Astrocyte of the hippocampus (primary cell): ENCODE measurements around the gene USP12.
"Not testable (repeated sequence)": the region's sequence is repeated elsewhere in the genome, so short reads cannot be mapped to it uniquely, and the experiment has no call there.

Experiments
- DNase-seq: peaks from one replicate; pipeline ENCODE4 v3.0.0; 2011; ENCODE audit warnings: low read depth, low spot score

USP12 gene

GRCh38 chr13:27151798-27152599 is 19.6 kb downstream of the USP12 start:
- peak; percentile 49 for DNase-seq

- no peak for DNase-seq
Measured at GRCh38 chr13:27149702-27150101, 21.9 kb downstream of the USP12 start.

GRCh38 chr13:27148900-27149299 is 22.7 kb downstream of the USP12 start:
- DNase-seq = no peak

- DNase-seq = peak; percentile 40
Measured at GRCh38 chr13:27147530-27148170, 24.0 kb downstream of the USP12 start.

- DNase-seq = no peak
Measured at GRCh38 chr13:27141746-27142145, 29.9 kb downstream of the USP12 start.

- not testable (repeated sequence) for DNase-seq
Measured at GRCh38 chr13:27141159-27141558, 30.5 kb downstream of the USP12 start.

GRCh38 chr13:27140060-27140459 is 31.6 kb downstream of the USP12 start:
- no peak for DNase-seq

- DNase-seq = no peak
Measured at GRCh38 chr13:27139565-27139964, 32.0 kb downstream of the USP12 start.

GRCh38 chr13:27138457-27139093 is 33.0 kb downstream of the USP12 start:
- DNase-seq = no peak

GRCh38 chr13:27137759-27138158 is 33.9 kb downstream of the USP12 start:
- no peak for DNase-seq

GRCh38 chr13:27135023-27135422 is 36.6 kb downstream of the USP12 start:
- no peak for DNase-seq

- no peak for DNase-seq
Measured at GRCh38 chr13:27133889-27134288, 37.7 kb downstream of the USP12 start.

GRCh38 chr13:27132538-27132937 is 39.1 kb downstream of the USP12 start:
- no peak for DNase-seq

GRCh38 chr13:27131906-27132305 is 39.7 kb downstream of the USP12 start:
- DNase-seq = no peak

GRCh38 chr13:27130979-27131623 is 40.5 kb downstream of the USP12 start:
- peak; percentile 41 for DNase-seq

- DNase-seq = peak; percentile 53
Measured at GRCh38 chr13:27130223-27130978, 41.2 kb downstream of the USP12 start.

- DNase-seq = no peak
Measured at GRCh38 chr13:27128825-27129627, 42.6 kb downstream of the USP12 start.

GRCh38 chr13:27126859-27127258 is 44.8 kb downstream of the USP12 start:
- no peak for DNase-seq

GRCh38 chr13:27125357-27126282 is 46.0 kb downstream of the USP12 start:
- DNase-seq = no peak

GRCh38 chr13:27124571-27124970 is 47.0 kb downstream of the USP12 start:
- no peak for DNase-seq
